T47D (cell line): Measurements from ENCODE around the gene TMEM245.
A peak's percentile ranks its signal among the peaks of the same experiment; 100 is the strongest.

Experiments used
- DNase-seq, 2 experiments: peaks; one replicate each; pipeline versions ENCODE4 v3.0.0 to v3.0.0-alpha.2; 2011 to 2012; ENCODE audit warnings: low read depth in 1 of 2, low spot score in 1 of 2
- JUND ChIP-seq: IDR thresholded peaks from 2 replicates; pipeline ENCODE4 v1.6.1; 2012; ENCODE audit warnings: low read depth
- in situ Hi-C: cut with HindIII; loops from 2 replicates; pipeline ENCODE4 v1.10.0; 2016; ENCODE audit warnings: low sequenced_read_pairs, low pct_unique_long_range_greater_than_20kb

Gene TMEM245

GRCh38 chr9:109017493-109017892, 102.3 kb downstream of the TMEM245 start:
- TF ChIP-seq JUND: no peak
- in situ Hi-C loops: no loop called here
- DNase-seq: no peak

- no peak for TF ChIP-seq JUND
- in situ Hi-C loops: no loop called here
- no peak for DNase-seq
Observed at GRCh38 chr9:109017061-109017460, 102.7 kb downstream of the TMEM245 start.

- TF ChIP-seq JUND: no peak
- in situ Hi-C loops: no loop called here
- DNase-seq: no peak
Observed at GRCh38 chr9:109016132-109016531, 103.6 kb downstream of the TMEM245 start.

GRCh38 chr9:109014608-109015280, 105.0 kb downstream of the TMEM245 start:
- DNase-seq: no peak
- in situ Hi-C loops: no loop called here
- TF ChIP-seq JUND: no peak

- no peak for DNase-seq
- in situ Hi-C loops: no loop called here
- no peak for TF ChIP-seq JUND
Observed at GRCh38 chr9:109013679-109014607, 105.8 kb downstream of the TMEM245 start.

GRCh38 chr9:109012876-109013678, 106.7 kb downstream of the TMEM245 start, which contains the start of gene CTNNAL1:
TSS of gene CTNNAL1 (minus strand) at chr9:109013499. CDS start at chr9:109013442, 57 bp downstream.
- in situ Hi-C loops: no loop called here
- peak; percentile 88 to 89 for DNase-seq

GRCh38 chr9:109012009-109012875, 107.5 kb downstream of the TMEM245 start:
- in situ Hi-C loops: no loop called here
- DNase-seq: peak; percentile 57 to 74
- no peak for TF ChIP-seq JUND

More at GRCh38 chr9:109012876-109013678, 106.7 kb downstream of the TMEM245 start, which contains the start of gene CTNNAL1:
- TF ChIP-seq JUND: no peak

- no peak for TF ChIP-seq JUND
- DNase-seq: no peak
- in situ Hi-C loops: no loop called here
Observed at GRCh38 chr9:109011231-109011671, 108.5 kb downstream of the TMEM245 start.

- peak in 1 of 2 experiments; percentile 63 for DNase-seq
- in situ Hi-C loops: no loop called here
- TF ChIP-seq JUND: peak; percentile 12; the same call in 1 of the 2 replicates
Observed at GRCh38 chr9:109010746-109011145, 109.0 kb downstream of the TMEM245 start.

GRCh38 chr9:109005678-109006077, 114.1 kb downstream of the TMEM245 start:
- in situ Hi-C loops: no loop called here
- no peak for TF ChIP-seq JUND
- DNase-seq: no peak

- TF ChIP-seq JUND: no peak
- in situ Hi-C loops: no loop called here
- DNase-seq: no peak
Observed at GRCh38 chr9:109003116-109003515, 116.6 kb downstream of the TMEM245 start.
